HL-60 (cell line): ENCODE data around the gene CD2.

Experiments
- CTCF ChIP-seq: IDR thresholded peaks from one replicate; pipeline ENCODE4 v1.5.1; 2011; ENCODE audit warnings: low read length, control low read depth, inconsistent platforms; ENCODE audit not compliant: insufficient read depth
- POLR2AphosphoS5 ChIP-seq: IDR thresholded peaks from 2 replicates; pipeline ENCODE4 v1.6.1; 2012; ENCODE audit warnings: low read depth
- REST ChIP-seq: IDR thresholded peaks from 2 replicates; pipeline ENCODE4 v1.6.1; 2012; ENCODE audit warnings: low read depth; ENCODE audit not compliant: insufficient replicate concordance
- SPI1 ChIP-seq: IDR thresholded peaks from 2 replicates; pipeline ENCODE4 v1.6.1; 2012; ENCODE audit warnings: low read depth, mild to moderate bottlenecking, borderline replicate concordance

GRCh38 chr1:116740296-116740695 lies 13.9 kb upstream of the CD2 start:
- TF ChIP-seq CTCF (no peak), REST (no peak), POLR2AphosphoS5 (no peak), SPI1 (no peak)
